ENCODE measurements around the gene SLC26A8.

The SLC26A8 gene

DNA sequence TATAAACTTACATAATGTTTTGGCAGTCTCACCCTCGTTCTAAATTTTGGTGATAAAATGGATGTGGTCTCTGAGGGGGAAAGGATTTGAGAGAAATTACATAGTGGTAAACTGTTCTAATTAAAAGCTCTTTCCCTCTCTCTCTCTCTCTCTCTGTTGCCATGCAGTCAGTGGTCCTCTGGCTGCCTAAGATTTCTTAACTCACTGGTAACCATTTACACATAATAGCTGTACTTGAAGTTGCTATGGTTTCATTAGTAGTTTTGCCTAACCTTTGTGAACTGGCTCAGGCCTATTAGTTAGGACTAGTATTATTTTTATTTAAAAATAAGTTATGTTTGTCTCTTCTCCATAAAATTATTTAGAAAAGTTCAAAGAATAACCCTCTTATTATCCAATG is 45.1 kb upstream of the SLC26A8 start:
- TF ChIP-seq, protein P1, sequence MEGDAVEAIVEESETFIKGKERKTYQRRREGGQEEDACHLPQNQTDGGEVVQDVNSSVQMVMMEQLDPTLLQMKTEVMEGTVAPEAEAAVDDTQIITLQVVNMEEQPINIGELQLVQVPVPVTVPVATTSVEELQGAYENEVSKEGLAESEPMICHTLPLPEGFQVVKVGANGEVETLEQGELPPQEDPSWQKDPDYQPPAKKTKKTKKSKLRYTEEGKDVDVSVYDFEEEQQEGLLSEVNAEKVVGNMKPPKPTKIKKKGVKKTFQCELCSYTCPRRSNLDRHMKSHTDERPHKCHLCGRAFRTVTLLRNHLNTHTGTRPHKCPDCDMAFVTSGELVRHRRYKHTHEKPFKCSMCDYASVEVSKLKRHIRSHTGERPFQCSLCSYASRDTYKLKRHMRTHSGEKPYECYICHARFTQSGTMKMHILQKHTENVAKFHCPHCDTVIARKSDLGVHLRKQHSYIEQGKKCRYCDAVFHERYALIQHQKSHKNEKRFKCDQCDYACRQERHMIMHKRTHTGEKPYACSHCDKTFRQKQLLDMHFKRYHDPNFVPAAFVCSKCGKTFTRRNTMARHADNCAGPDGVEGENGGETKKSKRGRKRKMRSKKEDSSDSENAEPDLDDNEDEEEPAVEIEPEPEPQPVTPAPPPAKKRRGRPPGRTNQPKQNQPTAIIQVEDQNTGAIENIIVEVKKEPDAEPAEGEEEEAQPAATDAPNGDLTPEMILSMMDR (IDR thresholded peaks at IDR 0.05; ENCODE audit: extremely low read depth, insufficient read depth, missing control alignments) = no peak
- DNase-seq (ENCODE audit: low spot score) = no peak
- in situ Hi-C loops (cut with MboI; ENCODE audit: low pct_unique_long_range_greater_than_20kb, low sequenced_read_pairs, unreplicated experiment) = no loop called here

DNA sequence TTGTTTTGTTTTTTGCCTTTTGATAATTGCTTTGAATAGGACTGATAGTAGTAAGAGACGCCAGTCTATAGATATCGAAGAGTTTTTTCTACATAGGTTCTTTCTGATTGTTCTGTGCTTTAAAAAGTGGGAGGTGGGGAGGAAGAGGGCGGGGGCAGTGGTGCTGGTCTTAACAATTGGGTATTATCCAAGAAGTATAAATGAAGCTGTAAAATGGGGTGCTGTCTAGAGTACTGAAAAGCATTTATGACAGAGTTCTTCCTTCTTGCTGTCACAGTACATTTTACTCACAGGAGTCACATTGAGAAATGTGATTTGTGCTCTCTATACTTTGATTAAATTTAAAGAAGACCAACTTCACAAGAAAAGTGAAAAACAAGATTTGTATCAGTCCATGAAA is 44.1 kb upstream of the SLC26A8 start:
- no peak for DNase-seq (ENCODE audit: low spot score)
- in situ Hi-C loops (cut with MboI; ENCODE audit: low pct_unique_long_range_greater_than_20kb, low sequenced_read_pairs, unreplicated experiment) = no loop called here
- TF ChIP-seq, protein P1 (IDR thresholded peaks at IDR 0.05; ENCODE audit: extremely low read depth, insufficient read depth, missing control alignments) = no peak

DNA sequence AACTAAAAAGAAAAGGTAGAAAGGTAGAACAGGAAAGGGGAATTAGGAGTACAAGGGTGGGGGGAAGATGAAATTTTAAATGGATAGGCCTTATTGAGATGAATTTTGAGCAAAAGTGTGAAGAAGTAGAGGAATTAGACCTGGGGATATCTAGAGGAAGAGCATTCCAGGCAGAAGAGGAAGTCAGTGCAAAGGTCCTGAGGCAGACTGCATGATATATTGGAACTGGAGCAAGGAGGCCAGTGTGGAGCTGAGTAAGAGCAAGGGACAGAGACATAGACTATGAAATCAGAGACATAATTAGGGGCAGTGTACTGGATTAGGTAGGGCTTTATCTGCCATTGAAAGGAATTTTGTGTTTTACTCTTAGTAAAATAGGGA is 43.6 kb upstream of the SLC26A8 start:
- TF ChIP-seq, protein P1 (IDR thresholded peaks at IDR 0.05; ENCODE audit: extremely low read depth, insufficient read depth, missing control alignments) = no peak

GRCh38 chr6:36067374-36068011 is 43.1 kb upstream of the SLC26A8 start:
- TF ChIP-seq, protein P1 (IDR thresholded peaks at IDR 0.05; ENCODE audit: extremely low read depth, insufficient read depth, missing control alignments) = no peak
- no peak for DNase-seq (ENCODE audit: low spot score)
- in situ Hi-C loops (cut with MboI; ENCODE audit: low pct_unique_long_range_greater_than_20kb, low sequenced_read_pairs, unreplicated experiment) = no loop called here

More for the DNA sequence above, 43.6 kb upstream of the SLC26A8 start:
- in situ Hi-C loops (cut with MboI; ENCODE audit: low pct_unique_long_range_greater_than_20kb, low sequenced_read_pairs, unreplicated experiment) = no loop called here
- DNase-seq (ENCODE audit: low spot score) = no peak

DNA sequence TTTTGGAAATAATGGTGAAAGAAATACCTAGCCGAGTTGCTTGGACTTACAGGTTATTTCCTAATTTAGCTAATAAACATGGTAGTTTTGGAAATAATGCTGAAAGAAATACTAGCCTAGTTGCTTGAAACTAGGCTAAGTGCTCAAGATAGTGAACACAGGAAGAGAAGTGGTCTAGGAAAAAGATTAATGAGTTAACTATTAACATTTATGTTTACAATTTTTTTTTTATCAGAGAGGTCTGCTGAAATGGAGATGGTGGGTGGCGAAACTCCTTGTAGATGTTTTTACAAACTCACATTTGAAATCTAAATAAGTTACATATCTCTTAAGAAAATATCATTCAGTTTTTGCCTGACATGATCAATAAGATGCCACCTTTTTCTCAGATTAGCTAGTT is 42.4 kb upstream of the SLC26A8 start:
- in situ Hi-C loops (cut with MboI; ENCODE audit: low pct_unique_long_range_greater_than_20kb, low sequenced_read_pairs, unreplicated experiment) = no loop called here
- TF ChIP-seq, protein P1 (IDR thresholded peaks at IDR 0.05; ENCODE audit: extremely low read depth, insufficient read depth, missing control alignments) = no peak
- DNase-seq (ENCODE audit: low spot score) = no peak

DNA sequence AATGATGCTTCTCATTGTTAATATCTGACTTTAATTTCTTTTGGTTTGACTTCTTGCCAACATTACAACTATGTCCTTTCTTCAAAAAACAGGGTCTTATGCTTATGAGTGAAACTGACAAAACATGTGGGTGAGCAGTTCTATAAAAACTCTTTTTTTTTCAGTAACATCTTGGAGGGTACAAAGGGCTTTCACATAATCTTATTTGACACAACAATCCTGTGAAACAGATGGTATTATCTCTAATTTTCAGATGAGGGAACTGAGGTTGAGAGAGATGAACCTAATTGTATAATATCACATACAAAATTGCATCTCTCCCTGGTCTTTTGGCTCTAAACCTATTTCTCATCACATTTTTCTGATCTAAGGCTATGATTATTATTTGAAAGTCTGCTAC is 41.5 kb upstream of the SLC26A8 start:
- in situ Hi-C loops (cut with MboI; ENCODE audit: low pct_unique_long_range_greater_than_20kb, low sequenced_read_pairs, unreplicated experiment) = no loop called here
- DNase-seq (ENCODE audit: low spot score) = no peak

More for the DNA sequence above, 41.5 kb upstream of the SLC26A8 start:
- TF ChIP-seq, protein P1 (IDR thresholded peaks at IDR 0.05; ENCODE audit: extremely low read depth, insufficient read depth, missing control alignments) = no peak

All from GM13977 (cell line).